NCI-H187 (cell line): ENCODE measurements around the gene TLR6.
"Not testable (repeated sequence)": the region's sequence is repeated elsewhere in the genome, so short reads cannot be mapped to it uniquely, and the experiment has no call there.

Experiments used
- DNase-seq, 2 experiments: peaks; one replicate each; lab custom pipeline; 2025; lab: John Stamatoyannopoulos, UW

The TLR6 gene

DNA sequence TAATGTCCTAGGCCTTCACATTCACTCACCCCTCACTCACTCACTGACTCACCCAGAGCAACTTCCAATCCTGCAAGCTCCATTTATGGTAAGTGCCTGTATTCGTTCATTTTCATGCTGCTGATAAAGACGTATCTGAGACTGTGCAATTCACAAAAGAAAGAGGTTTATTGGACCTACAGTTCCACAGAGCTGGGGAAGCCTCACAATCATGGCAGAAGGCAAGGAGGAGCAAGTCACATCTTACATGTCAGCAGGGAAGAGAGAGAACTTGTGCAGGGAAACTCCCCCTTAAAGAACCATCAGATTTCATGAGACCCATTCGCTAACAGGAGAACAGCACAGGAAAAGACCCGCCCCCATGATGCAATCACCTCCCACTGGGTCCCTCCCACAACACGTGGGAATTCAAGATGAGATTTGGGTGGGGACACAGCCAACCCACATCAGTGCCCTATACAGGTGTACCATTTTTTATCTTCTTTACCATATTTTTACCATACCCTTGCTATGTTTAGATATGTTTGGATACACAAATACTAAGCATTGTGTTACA lies 33.8 kb downstream of the TLR6 start:
- DNase-seq, result no peak

DNA sequence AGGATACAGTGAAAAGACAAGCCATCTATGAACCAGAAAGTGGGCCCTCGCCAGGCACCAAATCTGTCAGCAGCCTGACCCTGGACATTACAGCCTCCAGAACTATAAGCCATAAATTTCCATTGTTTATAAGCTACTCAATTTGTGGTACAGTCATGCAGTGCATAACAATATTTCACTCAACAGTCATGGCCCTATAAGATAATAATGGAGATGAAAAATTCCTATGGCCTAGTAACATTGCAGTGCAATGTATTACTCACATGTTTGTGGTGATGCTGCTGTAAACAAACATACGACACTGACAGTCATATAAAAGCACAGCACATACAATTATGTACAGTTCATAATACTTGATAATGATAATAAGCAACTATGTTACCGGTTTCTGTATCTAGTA lies 34.9 kb downstream of the TLR6 start:
- no peak for DNase-seq

GRCh38 chr4:38820329-38821061 lies 36.1 kb downstream of the TLR6 start:
- DNase-seq, result no peak

GRCh38 chr4:38819569-38819968 lies 37.0 kb downstream of the TLR6 start:
- DNase-seq, result no peak

DNA sequence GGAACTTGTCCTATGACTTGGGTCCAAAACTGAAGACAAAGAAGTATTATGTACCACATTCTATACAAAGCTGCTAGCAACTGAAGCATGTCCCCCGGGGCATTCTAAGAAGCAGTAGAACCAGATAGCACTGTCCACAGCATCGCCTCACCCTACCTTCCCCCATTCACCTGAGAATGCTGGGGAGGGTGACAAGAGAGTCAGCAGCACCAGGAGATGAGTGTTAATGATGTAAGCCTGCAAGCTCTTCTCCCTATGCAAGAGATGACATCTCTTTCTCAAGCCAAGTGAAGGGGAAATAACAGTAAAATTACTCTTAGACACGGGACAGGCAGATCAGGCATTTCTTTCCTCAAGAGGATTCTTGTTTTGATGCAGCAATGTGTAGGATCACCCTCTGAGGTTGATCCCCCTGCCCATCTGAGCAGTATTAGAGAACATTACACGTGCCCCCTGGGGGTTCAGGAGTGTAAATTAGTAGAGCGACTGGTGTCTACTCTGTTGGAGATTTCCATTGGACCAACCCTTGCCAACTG lies 38.1 kb downstream of the TLR6 start:
- DNase-seq, result no peak

GRCh38 chr4:38815885-38816782 lies 40.5 kb downstream of the TLR6 start:
- DNase-seq, result no peak

DNA sequence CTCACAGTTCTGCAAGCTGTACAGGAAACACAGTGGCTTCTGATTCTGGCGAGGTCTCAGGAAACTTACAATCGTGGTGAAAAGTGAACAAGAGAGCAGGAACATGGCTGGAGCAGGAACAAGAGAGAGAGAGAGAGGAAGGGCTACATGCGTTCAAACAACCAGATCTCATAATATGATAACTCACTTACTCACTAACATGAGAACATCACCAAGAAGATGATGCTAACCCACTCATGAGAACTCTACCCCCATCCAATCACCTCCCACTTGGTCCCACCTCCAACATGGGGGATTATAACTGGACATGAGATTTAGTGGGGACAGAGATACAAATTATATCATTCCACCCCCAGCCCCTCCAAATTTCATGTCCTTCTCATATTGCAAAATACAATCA lies 42.2 kb downstream of the TLR6 start:
- DNase-seq, result no peak

GRCh38 chr4:38811297-38811696 lies 45.3 kb downstream of the TLR6 start:
- DNase-seq, result no peak

- not testable (repeated sequence) for DNase-seq
These were observed 49.2 kb downstream of the TLR6 start for GRCh38 chr4:38807462-38807861.

DNA sequence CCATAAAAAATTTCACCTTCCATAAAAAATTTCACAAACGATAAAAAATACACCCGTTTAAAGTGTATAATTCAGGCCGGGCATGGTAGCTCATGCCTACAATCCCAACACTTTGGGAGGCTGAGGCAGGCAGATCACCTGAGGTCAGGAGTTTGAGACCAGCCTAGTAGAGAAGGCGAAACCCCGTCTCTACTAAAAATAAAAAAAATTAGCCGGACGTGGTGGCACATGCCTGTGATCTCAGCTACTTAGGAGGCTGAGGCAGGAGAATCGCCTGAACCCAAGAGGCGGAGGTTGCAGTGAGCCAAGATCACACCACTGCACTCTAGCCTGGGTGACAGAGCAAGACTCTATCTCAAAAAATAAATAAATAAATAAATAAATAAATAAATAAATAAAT lies 50.4 kb downstream of the TLR6 start:
- DNase-seq, result not testable (repeated sequence)

DNA sequence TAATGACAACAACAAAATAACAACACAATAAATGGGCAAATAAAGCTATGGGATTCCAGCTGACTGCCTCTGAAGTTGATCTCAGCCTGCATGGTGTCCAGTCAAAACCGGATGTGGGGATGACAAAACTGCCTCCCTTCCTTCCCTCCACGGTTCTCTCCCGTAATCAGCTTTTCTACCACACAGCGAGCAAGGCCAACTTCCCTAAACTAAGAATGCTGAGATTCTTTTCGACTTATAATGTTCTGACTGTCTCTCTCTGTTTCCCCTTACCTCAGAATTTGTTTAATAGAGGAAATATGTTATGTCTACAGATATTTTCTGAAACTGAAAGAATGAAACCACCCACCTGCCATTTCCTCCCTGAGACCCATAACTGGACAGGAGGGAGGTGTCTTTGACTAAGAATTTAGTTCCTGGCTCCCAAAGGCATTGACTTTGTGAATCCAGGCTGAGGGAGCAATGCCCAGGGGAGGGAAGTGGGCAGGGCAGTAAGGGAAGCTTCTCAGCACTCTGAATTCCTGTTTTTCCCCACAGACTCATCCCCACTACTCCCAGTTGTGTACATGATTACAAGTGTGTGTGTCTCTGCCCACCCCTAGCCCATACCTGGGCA lies 51.0 kb downstream of the TLR6 start:
- no peak for DNase-seq

- DNase-seq, result no peak
These were observed 51.8 kb downstream of the TLR6 start, which contains the start of gene TLR1 for GRCh38 chr4:38804654-38805295. TLR1 (minus strand) TSS chr4:38804791; CDS start chr4:38798831, 5,960 bp downstream.

DNA sequence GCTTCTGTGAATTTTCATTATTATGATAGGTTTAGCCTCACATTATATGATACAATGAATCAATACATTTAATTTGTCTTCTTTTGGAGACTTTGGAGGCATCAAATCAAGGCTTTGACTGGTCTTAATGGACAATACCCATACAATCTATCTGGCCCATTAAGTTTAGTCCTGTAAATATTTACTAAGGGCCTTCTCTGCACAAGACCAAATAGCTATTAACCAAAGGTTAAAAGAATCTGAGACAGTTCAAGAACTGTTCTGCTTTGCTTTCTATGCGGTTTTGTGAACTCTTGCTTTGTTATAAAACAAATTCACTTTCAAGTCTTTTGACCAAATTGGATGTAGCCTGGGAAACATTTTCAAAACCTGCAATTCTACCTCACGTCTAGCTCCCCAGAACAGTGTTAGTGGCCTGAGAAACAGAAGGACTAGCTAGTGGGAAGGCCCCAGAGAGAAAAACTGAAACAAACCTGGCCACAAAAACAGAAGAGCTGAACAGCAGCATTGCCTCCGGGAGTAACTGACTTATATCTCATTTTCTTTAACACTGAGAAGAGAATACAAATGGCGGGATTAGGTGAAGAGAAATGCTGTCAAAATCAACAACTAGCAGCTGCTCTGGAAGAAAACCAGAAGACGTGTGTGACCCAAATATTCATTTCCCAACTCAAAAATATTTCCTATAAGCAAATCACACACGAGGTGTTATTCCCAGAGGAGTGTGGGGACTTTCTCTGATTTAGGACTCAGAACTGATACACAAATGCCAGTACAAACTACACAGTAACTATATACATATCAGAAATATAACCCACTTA lies 52.6 kb downstream of the TLR6 start:
- no peak for DNase-seq

GRCh38 chr4:38802561-38803355 lies 53.9 kb downstream of the TLR6 start:
- no peak for DNase-seq

GRCh38 chr4:38800961-38801450 lies 55.6 kb downstream of the TLR6 start:
- no peak for DNase-seq

- no peak for DNase-seq
These were observed 56.3 kb downstream of the TLR6 start for GRCh38 chr4:38800366-38800765.

DNA sequence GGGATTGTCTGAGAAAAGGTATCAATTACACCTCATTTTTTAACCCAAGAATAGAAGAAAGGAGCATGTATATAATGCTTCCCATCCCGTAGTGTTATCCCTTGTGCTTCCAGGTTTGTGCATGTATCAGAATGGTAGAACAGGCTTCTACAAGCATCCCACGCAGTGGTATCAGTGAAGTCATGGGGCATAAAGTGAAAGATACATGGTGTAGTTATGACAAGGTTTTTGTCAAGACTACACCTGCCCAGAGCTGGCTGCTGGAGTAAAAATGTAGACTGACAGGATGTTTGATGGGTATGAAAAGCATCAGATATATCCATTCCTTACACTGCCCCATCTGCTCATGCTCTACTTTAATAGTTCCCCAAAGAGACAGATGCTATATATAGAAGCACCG lies 61.5 kb downstream of the TLR6 start:
- DNase-seq, result no peak

GRCh38 chr4:38794051-38794450 lies 62.6 kb downstream of the TLR6 start:
- no peak for DNase-seq

DNA sequence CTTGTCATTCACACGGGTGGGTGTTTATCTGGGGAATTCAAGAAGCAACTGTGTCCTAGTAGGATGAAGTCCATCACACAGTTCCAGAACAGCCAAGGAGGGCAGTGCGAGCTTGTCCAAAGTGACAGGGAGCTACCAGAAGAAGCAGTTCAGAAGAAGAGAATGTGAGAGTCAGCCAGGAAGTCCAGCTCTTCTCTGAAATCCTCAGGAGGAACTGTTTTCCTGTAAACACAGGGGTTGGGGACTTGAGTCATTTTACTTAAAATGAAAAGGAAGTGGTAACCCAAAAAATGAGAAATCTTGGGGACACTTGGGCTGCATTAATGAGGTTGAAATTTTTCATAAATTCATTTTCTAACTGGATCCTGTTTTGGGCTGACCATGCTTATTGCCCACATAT lies 65.6 kb downstream of the TLR6 start:
- DNase-seq, result no peak

GRCh38 chr4:38788317-38788716 lies 68.3 kb downstream of the TLR6 start:
- DNase-seq, result no peak
